ENCODE results near the gene CHSY3. TPM values are rescaled to one million over a fixed set of nuclear protein-coding genes. Genes with fewer than 3 reads are reported as not detected.

Gene CHSY3
- total RNA-seq, 1 donor from 2014 or later = not detected

DNA sequence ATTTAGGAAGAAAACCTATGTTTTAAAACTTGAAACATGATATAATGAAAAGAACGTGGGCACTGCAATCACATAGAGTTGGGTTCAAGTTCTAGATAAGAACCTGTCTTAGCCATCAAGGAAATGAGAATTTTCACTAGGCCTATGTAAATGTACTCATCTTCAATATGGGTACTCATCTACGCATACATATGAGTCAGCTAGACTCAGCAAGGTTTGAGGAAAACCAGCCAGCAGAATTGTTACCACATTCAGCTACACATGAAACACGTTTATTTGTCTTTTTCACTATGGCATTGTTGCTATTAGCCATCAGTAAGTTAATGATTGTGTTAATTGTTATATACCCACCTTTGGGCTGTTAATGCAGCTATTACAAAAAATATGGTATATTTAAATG, 146.3 kb downstream of the CHSY3 start:
- no peak overlapping the region for H3K27ac Mint-ChIP-seq (ENCODE audit: unreplicated experiment)
- H3K9me3 Mint-ChIP-seq (ENCODE audit: unreplicated experiment) = no peaks in the 10 kb centered on the region
- H3K36me3 Mint-ChIP-seq (ENCODE audit: unreplicated experiment) = no peaks in the 10 kb centered on the region
- no peaks in the 10 kb centered on the region for H3K4me1 Mint-ChIP-seq (ENCODE audit: low read depth, unreplicated experiment)
- H3K4me3 Mint-ChIP-seq (ENCODE audit: unreplicated experiment) = no peak overlapping the region
- peaks cover 2% of the 10 kb centered on the region for H3K27me3 Mint-ChIP-seq (ENCODE audit: unreplicated experiment)
- TF ChIP-seq, protein P1, sequence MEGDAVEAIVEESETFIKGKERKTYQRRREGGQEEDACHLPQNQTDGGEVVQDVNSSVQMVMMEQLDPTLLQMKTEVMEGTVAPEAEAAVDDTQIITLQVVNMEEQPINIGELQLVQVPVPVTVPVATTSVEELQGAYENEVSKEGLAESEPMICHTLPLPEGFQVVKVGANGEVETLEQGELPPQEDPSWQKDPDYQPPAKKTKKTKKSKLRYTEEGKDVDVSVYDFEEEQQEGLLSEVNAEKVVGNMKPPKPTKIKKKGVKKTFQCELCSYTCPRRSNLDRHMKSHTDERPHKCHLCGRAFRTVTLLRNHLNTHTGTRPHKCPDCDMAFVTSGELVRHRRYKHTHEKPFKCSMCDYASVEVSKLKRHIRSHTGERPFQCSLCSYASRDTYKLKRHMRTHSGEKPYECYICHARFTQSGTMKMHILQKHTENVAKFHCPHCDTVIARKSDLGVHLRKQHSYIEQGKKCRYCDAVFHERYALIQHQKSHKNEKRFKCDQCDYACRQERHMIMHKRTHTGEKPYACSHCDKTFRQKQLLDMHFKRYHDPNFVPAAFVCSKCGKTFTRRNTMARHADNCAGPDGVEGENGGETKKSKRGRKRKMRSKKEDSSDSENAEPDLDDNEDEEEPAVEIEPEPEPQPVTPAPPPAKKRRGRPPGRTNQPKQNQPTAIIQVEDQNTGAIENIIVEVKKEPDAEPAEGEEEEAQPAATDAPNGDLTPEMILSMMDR (IDR thresholded peaks at IDR 0.05; ENCODE audit: partially characterized antibody, unreplicated experiment) = no peak
- no peak for DNase-seq

DNA sequence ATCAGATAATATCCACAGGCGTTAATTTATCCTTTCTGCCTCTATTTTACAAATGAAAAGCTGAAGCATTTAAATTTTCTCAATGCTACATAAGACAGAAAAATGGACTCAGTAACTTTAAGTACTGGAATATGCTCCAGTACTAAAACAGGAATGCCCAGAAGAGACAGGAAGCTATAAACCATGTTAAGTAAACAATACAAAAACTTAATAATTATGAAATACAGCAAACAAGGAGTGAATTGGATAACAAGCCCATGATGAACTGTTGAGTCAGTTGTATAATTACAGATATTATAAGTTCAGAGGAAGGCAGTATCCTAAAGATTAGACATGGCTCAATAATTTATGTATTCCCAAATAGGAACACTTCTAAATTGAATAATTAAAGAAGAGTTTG, 148.5 kb downstream of the CHSY3 start:
- Mint-ChIP-seq H3K9me3 (ENCODE audit: unreplicated experiment) (no peaks in the 10 kb centered on the region), H3K36me3 (ENCODE audit: unreplicated experiment) (no peaks in the 10 kb centered on the region), H3K4me3 (ENCODE audit: unreplicated experiment) (no peak overlapping the region), H3K27me3 (ENCODE audit: unreplicated experiment) (peaks cover 2% of the 10 kb centered on the region), H3K4me1 (ENCODE audit: low read depth, unreplicated experiment) (no peaks in the 10 kb centered on the region), H3K27ac (ENCODE audit: unreplicated experiment) (no peak overlapping the region)
- DNase-seq = no peak
- TF ChIP-seq, protein P1 (IDR thresholded peaks at IDR 0.05; ENCODE audit: partially characterized antibody, unreplicated experiment) = no peak

DNA sequence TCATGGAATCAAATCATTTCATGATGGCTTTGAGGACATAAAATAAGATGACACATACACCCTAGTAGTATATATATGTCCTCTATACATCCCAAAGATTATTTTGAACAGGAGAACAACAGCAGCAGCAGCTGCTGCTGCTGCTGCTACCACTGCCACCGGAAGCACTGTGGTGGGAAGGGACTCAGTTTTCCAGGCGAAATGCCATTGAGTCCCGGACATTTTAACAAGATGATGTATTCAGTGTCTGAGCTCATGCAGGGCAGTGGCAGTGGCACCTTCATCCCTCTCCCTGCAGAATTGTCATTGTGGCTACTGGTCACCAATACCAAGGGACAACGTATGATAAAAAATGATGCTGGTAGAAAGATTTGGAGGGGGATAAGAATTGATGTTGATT, 151.3 kb downstream of the CHSY3 start:
- TF ChIP-seq, protein P1 (IDR thresholded peaks at IDR 0.05; ENCODE audit: partially characterized antibody, unreplicated experiment) = no peak
- H3K27ac Mint-ChIP-seq (ENCODE audit: unreplicated experiment) = no peak overlapping the region
- no peak for DNase-seq
- no peaks in the 10 kb centered on the region for H3K27me3 Mint-ChIP-seq (ENCODE audit: unreplicated experiment)
- H3K4me1 Mint-ChIP-seq (ENCODE audit: low read depth, unreplicated experiment) = no peaks in the 10 kb centered on the region
- no peaks in the 10 kb centered on the region for H3K9me3 Mint-ChIP-seq (ENCODE audit: unreplicated experiment)
- H3K4me3 Mint-ChIP-seq (ENCODE audit: unreplicated experiment) = no peak overlapping the region
- peaks cover 3% of the 10 kb centered on the region for H3K36me3 Mint-ChIP-seq (ENCODE audit: unreplicated experiment)

DNA sequence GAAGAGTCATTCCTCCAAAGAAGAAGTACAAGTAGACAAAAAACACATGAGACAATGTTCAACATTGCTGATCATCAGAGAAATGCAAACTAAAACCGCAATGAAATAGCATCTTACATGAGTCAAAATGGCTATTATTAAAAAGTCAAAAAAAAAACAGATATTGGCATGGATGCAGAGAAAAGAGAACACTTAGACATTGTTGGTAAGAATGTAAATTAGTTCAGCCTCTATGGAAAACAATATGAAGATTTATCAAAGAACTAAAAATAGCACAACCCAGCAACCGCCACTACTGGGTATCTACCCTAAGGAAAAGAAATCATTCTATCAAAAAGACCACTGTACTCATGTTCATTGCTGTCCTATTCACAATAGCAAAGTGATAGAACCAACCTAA, 157.5 kb downstream of the CHSY3 start:
- no peak overlapping the region for H3K27ac Mint-ChIP-seq (ENCODE audit: unreplicated experiment)
- no peak overlapping the region for H3K4me3 Mint-ChIP-seq (ENCODE audit: unreplicated experiment)
- H3K4me1 Mint-ChIP-seq (ENCODE audit: low read depth, unreplicated experiment) = no peaks in the 10 kb centered on the region
- no peak for DNase-seq
- H3K36me3 Mint-ChIP-seq (ENCODE audit: unreplicated experiment) = peaks cover 3% of the 10 kb centered on the region
- no peaks in the 10 kb centered on the region for H3K9me3 Mint-ChIP-seq (ENCODE audit: unreplicated experiment)
- TF ChIP-seq, protein P1 (IDR thresholded peaks at IDR 0.05; ENCODE audit: partially characterized antibody, unreplicated experiment) = no peak
- H3K27me3 Mint-ChIP-seq (ENCODE audit: unreplicated experiment) = no peaks in the 10 kb centered on the region

DNA sequence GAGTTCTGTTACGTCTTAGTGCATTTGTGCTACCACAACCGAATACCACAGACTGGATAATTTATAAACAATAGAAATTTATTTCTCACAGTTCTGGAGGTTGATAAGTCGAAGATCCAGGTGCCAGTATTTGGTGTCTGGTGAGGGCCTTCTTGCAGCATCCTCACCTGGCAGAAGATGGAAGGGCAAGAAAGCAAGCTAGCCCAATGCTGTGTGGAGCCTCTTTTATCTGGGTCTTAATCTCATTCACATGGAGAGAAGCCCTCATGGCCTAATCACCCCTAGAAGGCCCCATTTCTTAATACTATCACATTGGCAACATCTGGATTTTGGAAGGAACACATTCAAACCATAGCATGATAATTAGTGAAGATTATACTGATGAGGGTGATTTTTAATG, 159.3 kb downstream of the CHSY3 start:
- DNase-seq = no peak
- H3K27me3 Mint-ChIP-seq (ENCODE audit: unreplicated experiment) = no peaks in the 10 kb centered on the region

More for the DNA sequence above, 159.3 kb downstream of the CHSY3 start:
- Mint-ChIP-seq H3K4me3 (ENCODE audit: unreplicated experiment) (no peak overlapping the region), H3K9me3 (ENCODE audit: unreplicated experiment) (no peaks in the 10 kb centered on the region), H3K4me1 (ENCODE audit: low read depth, unreplicated experiment) (no peaks in the 10 kb centered on the region), H3K36me3 (ENCODE audit: unreplicated experiment) (peaks cover 3% of the 10 kb centered on the region), H3K27ac (ENCODE audit: unreplicated experiment) (no peak overlapping the region)
- TF ChIP-seq, protein P1 (IDR thresholded peaks at IDR 0.05; ENCODE audit: partially characterized antibody, unreplicated experiment) = no peak
